Activated CD4-positive, CD25-positive, alpha-beta regulatory T cell treated with anti-CD3 and anti-CD28 coated beads, Interleukin-2, amount 50 U/mL, for 16 hours (primary cell): ENCODE results near the gene NCKAP1.
"Not testable (repeated sequence)": the region's sequence is repeated elsewhere in the genome, so short reads cannot be mapped to it uniquely, and the experiment has no call there.

ENCODE experiments used
- DNase-seq: peaks from one replicate; pipeline ENCODE4 v3.0.0-alpha.2; 2020; ENCODE audit warnings: low read depth, low spot score

Gene NCKAP1

GRCh38 chr2:183037553-183038340 lies 510 bp downstream of the NCKAP1 start:
- DNase-seq = peak; percentile 10

- DNase-seq = no peak
These were observed 1.1 kb downstream of the NCKAP1 start for GRCh38 chr2:183037074-183037552.

GRCh38 chr2:183035954-183036669 lies 2.1 kb downstream of the NCKAP1 start:
- no peak for DNase-seq

GRCh38 chr2:183035298-183035953 lies 2.8 kb downstream of the NCKAP1 start:
- no peak for DNase-seq

- DNase-seq = no peak
These were observed 3.5 kb downstream of the NCKAP1 start for GRCh38 chr2:183034806-183035205.

GRCh38 chr2:183033951-183034350 lies 4.3 kb downstream of the NCKAP1 start:
- no peak for DNase-seq

- DNase-seq = no peak
These were observed 6.1 kb downstream of the NCKAP1 start for GRCh38 chr2:183031911-183032794.

GRCh38 chr2:183029219-183029618 lies 9.0 kb downstream of the NCKAP1 start:
- no peak for DNase-seq

- no peak for DNase-seq
These were observed 10.1 kb downstream of the NCKAP1 start for GRCh38 chr2:183028108-183028507.

GRCh38 chr2:183027443-183027842 lies 10.8 kb downstream of the NCKAP1 start:
- no peak for DNase-seq

- no peak for DNase-seq
These were observed 11.8 kb downstream of the NCKAP1 start for GRCh38 chr2:183026424-183026823.

- DNase-seq = no peak
These were observed 12.3 kb downstream of the NCKAP1 start for GRCh38 chr2:183025993-183026392.

GRCh38 chr2:183024339-183025095 lies 13.7 kb downstream of the NCKAP1 start:
- no peak for DNase-seq

- no peak for DNase-seq
These were observed 15.5 kb downstream of the NCKAP1 start for GRCh38 chr2:183022711-183023110.

GRCh38 chr2:183021613-183022012 lies 16.6 kb downstream of the NCKAP1 start:
- DNase-seq = no peak

GRCh38 chr2:183019718-183020442 lies 18.4 kb downstream of the NCKAP1 start:
- DNase-seq = no peak

GRCh38 chr2:183017845-183018244 lies 20.4 kb downstream of the NCKAP1 start:
- not testable (repeated sequence) for DNase-seq

GRCh38 chr2:183014005-183014404 lies 24.3 kb downstream of the NCKAP1 start:
- DNase-seq = no peak

- DNase-seq = no peak
These were observed 26.5 kb downstream of the NCKAP1 start for GRCh38 chr2:183011743-183012142.

- no peak for DNase-seq
These were observed 28.1 kb downstream of the NCKAP1 start for GRCh38 chr2:183010112-183010511.
